ENCODE results near the gene TSHZ2.

DNA sequence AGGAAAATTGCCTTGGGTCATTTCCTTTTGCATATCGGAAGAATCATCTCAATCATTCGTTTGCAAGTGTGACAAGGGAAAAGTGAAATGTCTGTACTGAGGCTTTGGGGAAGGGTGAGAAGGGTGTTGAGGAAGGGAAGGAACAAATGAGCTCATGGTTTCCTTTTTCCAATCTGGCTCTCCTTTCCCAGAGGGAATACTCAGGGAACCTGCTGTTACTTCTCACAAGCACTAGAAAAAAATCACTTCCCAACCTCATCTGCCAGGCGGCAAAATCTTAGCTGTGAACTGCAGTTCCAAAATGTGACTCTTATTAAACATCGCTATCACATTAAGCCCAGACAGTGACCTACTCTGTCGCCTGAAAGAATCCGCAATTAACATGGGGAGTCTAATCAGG is 363.4 kb downstream of the TSHZ2 start:
- TF ChIP-seq RAD21 (IDR thresholded peaks at IDR 0.05; ENCODE audit: low read depth): no peak
- TF ChIP-seq, protein P1, sequence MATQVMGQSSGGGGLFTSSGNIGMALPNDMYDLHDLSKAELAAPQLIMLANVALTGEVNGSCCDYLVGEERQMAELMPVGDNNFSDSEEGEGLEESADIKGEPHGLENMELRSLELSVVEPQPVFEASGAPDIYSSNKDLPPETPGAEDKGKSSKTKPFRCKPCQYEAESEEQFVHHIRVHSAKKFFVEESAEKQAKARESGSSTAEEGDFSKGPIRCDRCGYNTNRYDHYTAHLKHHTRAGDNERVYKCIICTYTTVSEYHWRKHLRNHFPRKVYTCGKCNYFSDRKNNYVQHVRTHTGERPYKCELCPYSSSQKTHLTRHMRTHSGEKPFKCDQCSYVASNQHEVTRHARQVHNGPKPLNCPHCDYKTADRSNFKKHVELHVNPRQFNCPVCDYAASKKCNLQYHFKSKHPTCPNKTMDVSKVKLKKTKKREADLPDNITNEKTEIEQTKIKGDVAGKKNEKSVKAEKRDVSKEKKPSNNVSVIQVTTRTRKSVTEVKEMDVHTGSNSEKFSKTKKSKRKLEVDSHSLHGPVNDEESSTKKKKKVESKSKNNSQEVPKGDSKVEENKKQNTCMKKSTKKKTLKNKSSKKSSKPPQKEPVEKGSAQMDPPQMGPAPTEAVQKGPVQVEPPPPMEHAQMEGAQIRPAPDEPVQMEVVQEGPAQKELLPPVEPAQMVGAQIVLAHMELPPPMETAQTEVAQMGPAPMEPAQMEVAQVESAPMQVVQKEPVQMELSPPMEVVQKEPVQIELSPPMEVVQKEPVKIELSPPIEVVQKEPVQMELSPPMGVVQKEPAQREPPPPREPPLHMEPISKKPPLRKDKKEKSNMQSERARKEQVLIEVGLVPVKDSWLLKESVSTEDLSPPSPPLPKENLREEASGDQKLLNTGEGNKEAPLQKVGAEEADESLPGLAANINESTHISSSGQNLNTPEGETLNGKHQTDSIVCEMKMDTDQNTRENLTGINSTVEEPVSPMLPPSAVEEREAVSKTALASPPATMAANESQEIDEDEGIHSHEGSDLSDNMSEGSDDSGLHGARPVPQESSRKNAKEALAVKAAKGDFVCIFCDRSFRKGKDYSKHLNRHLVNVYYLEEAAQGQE (IDR thresholded peaks at IDR 0.05; ENCODE audit: low read depth): no peak
- no peak for TF ChIP-seq CEBPB (IDR thresholded peaks at IDR 0.05)
- no peak for TF ChIP-seq EP300 (IDR thresholded peaks at IDR 0.05; ENCODE audit: borderline replicate concordance)
- no peak for TF ChIP-seq TAF1 (IDR thresholded peaks at IDR 0.05; ENCODE audit: low read depth)
- no peak for TF ChIP-seq MAX (IDR thresholded peaks at IDR 0.05)
- no peak for TF ChIP-seq FOXM1 (IDR thresholded peaks at IDR 0.05; ENCODE audit: borderline replicate concordance, low read depth)
- TF ChIP-seq USF1 (IDR thresholded peaks at IDR 0.05): no peak
- TF ChIP-seq ZBTB7A (IDR thresholded peaks at IDR 0.05; ENCODE audit: low read depth): no peak

Data from Ishikawa (cell line).